ENCODE data around the gene THUMPD1. TPM values are rescaled to one million over a fixed set of nuclear protein-coding genes. Genes with fewer than 3 reads are reported as not detected.

THUMPD1 gene
- total and polyA plus RNA-seq, 2 of the 8 experiments (the other 6 are each of a cell fraction or from before 2014, with no cell fraction given): 31.6 to 49.4 TPM

DNA sequence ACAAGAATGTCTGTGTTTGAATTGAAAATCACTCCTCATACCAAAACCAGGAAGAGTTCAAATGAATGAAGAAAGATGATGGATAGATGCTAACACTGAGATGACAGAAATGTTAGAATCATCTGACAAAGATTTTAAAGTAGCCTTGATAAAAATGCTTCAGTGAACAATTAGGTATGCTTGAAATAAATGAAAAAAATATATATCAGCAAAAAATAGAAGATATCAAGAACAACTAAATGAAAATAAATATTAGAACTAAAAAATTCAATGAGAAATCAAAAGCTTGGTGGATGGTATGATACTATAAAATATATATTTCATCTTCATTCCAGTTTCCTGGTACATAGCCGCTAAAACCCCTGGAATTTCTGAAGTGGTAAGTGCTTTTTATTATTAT lies 13.6 kb upstream of the THUMPD1 start (continued):
- TF ChIP-seq CHD7 (IDR thresholded peaks at IDR 0.05; ENCODE audit: insufficient replicate concordance, low read length): no peak
- no peak for TF ChIP-seq EP300 (IDR thresholded peaks at IDR 0.05; ENCODE audit: borderline replicate concordance in 1 of 2, low read depth in 2 of 2, low read length in 2 of 2)
- no peak for TF ChIP-seq CBX8 (IDR thresholded peaks at IDR 0.05; ENCODE audit: borderline replicate concordance, low read depth, low read length)
- TF ChIP-seq RXRA (IDR thresholded peaks at IDR 0.05; ENCODE audit: insufficient read depth, low read depth, low read length): no peak
- TF ChIP-seq RAD21 (IDR thresholded peaks at IDR 0.05 in 1 of 2, conservative IDR thresholded peaks at IDR 0.05 in 1 of 2; ENCODE audit: low read depth in 2 of 2, low read length in 2 of 2): no peak
- no peak for TF ChIP-seq HDAC2 (IDR thresholded peaks at IDR 0.05; ENCODE audit: borderline replicate concordance in 1 of 2, low read depth in 2 of 2, low read length in 2 of 2)
- no peak for TF ChIP-seq TAF1 (IDR thresholded peaks at IDR 0.05; ENCODE audit: low read depth, low read length)
- TF ChIP-seq, protein P1, sequence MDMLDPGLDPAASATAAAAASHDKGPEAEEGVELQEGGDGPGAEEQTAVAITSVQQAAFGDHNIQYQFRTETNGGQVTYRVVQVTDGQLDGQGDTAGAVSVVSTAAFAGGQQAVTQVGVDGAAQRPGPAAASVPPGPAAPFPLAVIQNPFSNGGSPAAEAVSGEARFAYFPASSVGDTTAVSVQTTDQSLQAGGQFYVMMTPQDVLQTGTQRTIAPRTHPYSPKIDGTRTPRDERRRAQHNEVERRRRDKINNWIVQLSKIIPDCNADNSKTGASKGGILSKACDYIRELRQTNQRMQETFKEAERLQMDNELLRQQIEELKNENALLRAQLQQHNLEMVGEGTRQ (IDR thresholded peaks at IDR 0.05; ENCODE audit: low read length): no peak
- TF ChIP-seq KDM1A (IDR thresholded peaks at IDR 0.05; ENCODE audit: borderline replicate concordance, low read length): no peak
